Activated T-cell treated with anti-CD3 and anti-CD28 coated beads for 48 hours (primary cell): ENCODE measurements around the gene CREBZF.

ENCODE experiments used
- DNase-seq: peaks from one replicate; pipeline ENCODE4 v3.0.0-alpha.2; 2020; ENCODE audit warnings: low read depth

The CREBZF gene

GRCh38 chr11:85664615-85665481, at the start of gene CREBZF:
Gene CREBZF (minus strand): TSS chr11:85665129. CDS start chr11:85664875, 254 bp downstream.
- peak; percentile 95 for DNase-seq

- no peak for DNase-seq
Observed at GRCh38 chr11:85712953-85713352, 48.0 kb upstream of the CREBZF start.

- DNase-seq, result no peak
Observed at GRCh38 chr11:85710917-85711316, 46.0 kb upstream of the CREBZF start.

- DNase-seq, result no peak
Observed at GRCh38 chr11:85709941-85710702, 45.2 kb upstream of the CREBZF start.

- no peak for DNase-seq
Observed at GRCh38 chr11:85705800-85706199, 40.9 kb upstream of the CREBZF start.

- no peak for DNase-seq
Observed at GRCh38 chr11:85704967-85705366, 40.0 kb upstream of the CREBZF start.

- no peak for DNase-seq
Observed at GRCh38 chr11:85699957-85700741, 35.2 kb upstream of the CREBZF start.

GRCh38 chr11:85698195-85698594, 33.3 kb upstream of the CREBZF start:
- DNase-seq, result no peak

GRCh38 chr11:85697747-85698146, 32.8 kb upstream of the CREBZF start:
- no peak for DNase-seq

GRCh38 chr11:85695546-85695945, 30.6 kb upstream of the CREBZF start:
- DNase-seq, result no peak

- DNase-seq, result no peak
Observed at GRCh38 chr11:85694385-85694980, 29.6 kb upstream of the CREBZF start.

- no peak for DNase-seq
Observed at GRCh38 chr11:85685820-85686459, 21.0 kb upstream of the CREBZF start, which contains the start of gene CCDC89. Gene CCDC89 (minus strand): TSS chr11:85686195. CDS start chr11:85686130, 65 bp downstream.

- no peak for DNase-seq
Observed at GRCh38 chr11:85685125-85685819, 20.3 kb upstream of the CREBZF start.

- peak; percentile 67 for DNase-seq
Observed at GRCh38 chr11:85682330-85683305, 17.7 kb upstream of the CREBZF start.

GRCh38 chr11:85680897-85681296, 16.0 kb upstream of the CREBZF start:
- no peak for DNase-seq

GRCh38 chr11:85679576-85679975, 14.6 kb upstream of the CREBZF start:
- no peak for DNase-seq

GRCh38 chr11:85673393-85673792, 8.5 kb upstream of the CREBZF start:
- no peak for DNase-seq

- DNase-seq, result no peak
Observed at GRCh38 chr11:85672105-85672902, 7.4 kb upstream of the CREBZF start.
